Measurements from ENCODE around the gene FRMD3.

DNA sequence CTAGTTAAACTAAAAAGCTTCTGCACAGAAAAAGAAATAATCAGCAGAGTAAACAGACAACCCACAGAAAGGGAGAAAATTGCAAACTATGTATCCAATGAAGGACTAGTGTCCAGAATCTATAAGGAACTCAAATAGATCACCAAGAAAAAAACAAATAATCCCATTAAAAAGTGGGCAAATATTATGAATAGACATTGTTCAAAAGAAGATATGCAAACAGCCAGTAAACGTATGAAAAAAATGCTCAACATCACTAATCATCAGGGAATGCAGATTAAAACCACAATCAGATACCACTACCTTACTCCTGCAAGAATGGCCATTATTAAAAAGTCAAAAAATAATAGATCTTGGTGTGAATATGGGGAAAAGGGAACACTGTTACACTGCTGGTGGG is 119.9 kb downstream of the FRMD3 start:
- TF ChIP-seq POLR2A (IDR thresholded peaks at IDR 0.05), result no peak
- TF ChIP-seq, protein P1, sequence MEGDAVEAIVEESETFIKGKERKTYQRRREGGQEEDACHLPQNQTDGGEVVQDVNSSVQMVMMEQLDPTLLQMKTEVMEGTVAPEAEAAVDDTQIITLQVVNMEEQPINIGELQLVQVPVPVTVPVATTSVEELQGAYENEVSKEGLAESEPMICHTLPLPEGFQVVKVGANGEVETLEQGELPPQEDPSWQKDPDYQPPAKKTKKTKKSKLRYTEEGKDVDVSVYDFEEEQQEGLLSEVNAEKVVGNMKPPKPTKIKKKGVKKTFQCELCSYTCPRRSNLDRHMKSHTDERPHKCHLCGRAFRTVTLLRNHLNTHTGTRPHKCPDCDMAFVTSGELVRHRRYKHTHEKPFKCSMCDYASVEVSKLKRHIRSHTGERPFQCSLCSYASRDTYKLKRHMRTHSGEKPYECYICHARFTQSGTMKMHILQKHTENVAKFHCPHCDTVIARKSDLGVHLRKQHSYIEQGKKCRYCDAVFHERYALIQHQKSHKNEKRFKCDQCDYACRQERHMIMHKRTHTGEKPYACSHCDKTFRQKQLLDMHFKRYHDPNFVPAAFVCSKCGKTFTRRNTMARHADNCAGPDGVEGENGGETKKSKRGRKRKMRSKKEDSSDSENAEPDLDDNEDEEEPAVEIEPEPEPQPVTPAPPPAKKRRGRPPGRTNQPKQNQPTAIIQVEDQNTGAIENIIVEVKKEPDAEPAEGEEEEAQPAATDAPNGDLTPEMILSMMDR (IDR thresholded peaks at IDR 0.05), result no peak
